GM12878 (cell line): ENCODE data around the gene TTC39C. TPM values are rescaled to one million over a fixed set of nuclear protein-coding genes. Genes with fewer than 3 reads are reported as not detected.

Experiments used
- ATAC-seq: fragments of 200-7000 bp; cut with Tn5 transposase; 3 replicates; pipeline ENCODE4 v1.9.1; 2020; ENCODE audit warnings: mild to moderate bottlenecking, moderate library complexity
- BruUV-seq: library from RNA; stranded (reverse); fragments of 400-500 nt; replicated peaks from 2 replicates; lab custom pipeline; 2021; lab: Mats Ljungman, UMichigan
- CTCF ChIA-PET: fragments of 300-600 bp; sonication (Branson Sonifier 250); formaldehyde crosslinking; extraction: SDS; loops from one replicate; lab custom pipeline; 2021; ENCODE audit warnings: inconsistent platforms; lab: Yijun Ruan, JAX
- POLR2A ChIA-PET: fragments of 350-600 bp; formaldehyde crosslinking; extraction: SDS; loops from one replicate; lab custom pipeline; 2021; ENCODE audit warnings: inconsistent platforms; lab: Charles Lee
- RAD21 ChIA-PET: fragments of 300-600 bp; sonication (Branson Sonifier 250); formaldehyde crosslinking; loops from one replicate; lab custom pipeline; 2023; ENCODE audit warnings: antibody characterized with exemption; ENCODE audit not compliant: unreplicated experiment; lab: Charles Lee
- SMC1A ChIA-PET: fragments of 300-600 bp; sonication (Branson Sonifier 250); formaldehyde crosslinking; loops from one replicate; lab custom pipeline; 2023; ENCODE audit not compliant: unreplicated experiment, uncharacterized antibody; lab: Charles Lee
- DNase-seq: peaks from one replicate; pipeline ENCODE4 v3.0.0-alpha.2; 2011; ENCODE audit warnings: low read depth, low spot score
- FAIRE-seq: peaks from 3 replicates; lab custom pipeline; 2011; peaks lifted over from hg19 to GRCh38; lab: Jason Lieb, UNC
- H2AFZ ChIP-seq: 2 replicates; pipeline ENCODE4 v1.6.0; 2011; ENCODE audit warnings: low read depth, low read length, control low read depth; ENCODE audit not compliant: control insufficient read depth
- H3K27ac ChIP-seq: 2 replicates; pipeline ENCODE4 v1.5.1; 2011; ENCODE audit warnings: control low read depth; ENCODE audit not compliant: control insufficient read depth, insufficient read depth
- H3K27me3 ChIP-seq, 2 experiments: replicated peaks in 1 of 2; 2 replicates each; pipeline versions ENCODE4 v1.6.0 to v1.6.1; 2011; ENCODE audit warnings: low read length in 1 of 2; ENCODE audit not compliant: control insufficient read depth in 2 of 2, insufficient read depth in 2 of 2
- H3K36me3 ChIP-seq, 2 experiments: 2 replicates each; pipeline ENCODE4 v1.5.1; 2011; ENCODE audit warnings: low read length in 1 of 2; ENCODE audit not compliant: control insufficient read depth in 2 of 2, insufficient read depth in 2 of 2
- H3K4me1 ChIP-seq: 2 replicates; pipeline ENCODE4 v1.6.1; 2011; ENCODE audit warnings: mild to moderate bottlenecking, low read length, moderate library complexity, mixed read lengths; ENCODE audit not compliant: control insufficient read depth, insufficient read depth
- H3K4me2 ChIP-seq: 2 replicates; pipeline ENCODE4 v1.6.0; 2011; ENCODE audit warnings: control low read depth; ENCODE audit not compliant: control insufficient read depth, insufficient read depth
- H3K4me3 ChIP-seq: fragments of 200-600 bp; sonication (generic); 2 replicates; pipeline ENCODE4 v1.5.1; 2016
- H3K79me2 ChIP-seq: 2 replicates; pipeline ENCODE4 v1.6.0; 2011; ENCODE audit warnings: low read length; ENCODE audit not compliant: control insufficient read depth, insufficient read depth
- H3K9ac ChIP-seq: 2 replicates; pipeline ENCODE4 v1.8.0; 2011; ENCODE audit warnings: low read length, control low read depth, mixed read lengths; ENCODE audit not compliant: control insufficient read depth, insufficient read depth
- H3K9me3 ChIP-seq: replicated peaks from 3 replicates; pipeline ENCODE4 v1.5.1; 2011; ENCODE audit warnings: mild to moderate bottlenecking, low read length; ENCODE audit not compliant: control insufficient read depth, insufficient read depth
- H4K20me1 ChIP-seq: 2 replicates; pipeline ENCODE4 v1.6.0; 2011; ENCODE audit not compliant: control insufficient read depth, insufficient read depth
- MXI1 ChIP-seq: fragments of 150-350 bp; IDR thresholded peaks from 2 replicates; pipeline ENCODE4 v1.6.1; 2011; ENCODE audit warnings: low read depth, mild to moderate bottlenecking, inconsistent platforms, low read length, improper control_type of control experiment
- POLR2AphosphoS5 ChIP-seq: IDR thresholded peaks from 2 replicates; pipeline ENCODE4 v1.6.1; 2011; ENCODE audit warnings: mild to moderate bottlenecking, low read length, inconsistent platforms
- RUNX3 ChIP-seq: IDR thresholded peaks from 2 replicates; pipeline ENCODE4 v1.6.1; 2012; ENCODE audit warnings: low read length, inconsistent platforms
- SMARCA5 ChIP-seq: fragments of 450-650 bp; IDR thresholded peaks from 2 replicates; pipeline ENCODE4 v1.6.1; 2017; ENCODE audit warnings: mild to moderate bottlenecking
- SUPT20H ChIP-seq: IDR thresholded peaks from 2 replicates; pipeline ENCODE4 v1.6.1; 2011; ENCODE audit warnings: low read depth, mild to moderate bottlenecking, low read length, moderate library complexity, borderline replicate concordance; ENCODE audit not compliant: control insufficient read depth
- TARDBP ChIP-seq: IDR thresholded peaks from 2 replicates; pipeline ENCODE4 v1.6.1; 2016; ENCODE audit warnings: borderline replicate concordance
- WRNIP1 ChIP-seq: IDR thresholded peaks from 2 replicates; pipeline ENCODE4 v1.6.1; 2011; ENCODE audit warnings: low read depth, low read length, improper control_type of control experiment, borderline replicate concordance
- ZNF24 ChIP-seq: fragments of 450-650 bp; IDR thresholded peaks from 2 replicates; pipeline ENCODE4 v1.6.1; 2017; ENCODE audit warnings: antibody characterized with exemption, mild to moderate bottlenecking
- WGBS: methylation state at CpG from one replicate; pipeline ENCODE4 v1.1.6; 2016; ENCODE audit warnings: low lambda C conversion rate; ENCODE audit not compliant: insufficient replicate concordance, insufficient coverage; ENCODE audit errors: missing lambda C conversion rate; 5-methylcytosine and 5-hydroxymethylcytosine counted together
- in situ Hi-C: fragments of 300-500 bp; cut with MboI; formaldehyde crosslinking; loops from 9 replicates; pipeline ENCODE4 v1.14.3; 2018; ENCODE audit warnings: mixed read lengths
- intact Hi-C: fragments of 100-400 bp; cut with micrococcal nuclease; formaldehyde crosslinking; loops from one replicate; pipeline ENCODE4 v1.14.2; 2022; ENCODE audit not compliant: unreplicated experiment
- polyA plus RNA-seq, 11 experiments: library from polyadenylated mRNA; depleted of rRNA in 4 of 11; unstranded in 6 of 11; stranded (reverse) in 5 of 11; fragments of >200 nt; fragmentation: Nextera tagmentation in 4 of 11; fragmentation: Illumina TruSeq in 1 of 11; extraction: Ambion mirVana in 4 of 11; extraction: Trizol in 1 of 11; gene quantifications; 1 replicate in 1 of 11; 2 replicates in 10 of 11; pipeline versions ENCODE4 v1.2.1 to v1.2.3, GENCODE V29; 2011 to 2016; ENCODE audit warnings: inconsistent platforms in 2 of 11, missing spikeins in 2 of 11, low read depth in 1 of 11
- total RNA-seq, 4 experiments: library from RNA; depleted of rRNA in 3 of 4; stranded (reverse); fragments of >200 nt in 3 of 4; fragmentation: Illumina TruSeq in 1 of 4; extraction: Trizol in 1 of 4; gene quantifications; 2 replicates each; pipeline versions ENCODE4 v1.2.1 to v1.2.3, GENCODE V29; 2013 to 2021
- TF ChIP-seq, protein P1 (sequence below): fragments of 450-650 bp; IDR thresholded peaks from 2 replicates; pipeline ENCODE4 v1.6.1; 2017; ENCODE audit warnings: low read depth, mild to moderate bottlenecking, moderate library complexity
- TF ChIP-seq, protein P2 (sequence below): fragments of 150-350 bp; IDR thresholded peaks from 2 replicates; pipeline ENCODE4 v1.6.1; 2014; ENCODE audit warnings: mild to moderate bottlenecking, low read depth, low read length

The TTC39C gene
- total and polyA plus RNA-seq, 10 of the 15 experiments (the other 5 are each of a cell fraction or from before 2014, with no cell fraction given) = 21.1 to 91.0 (median 64.8) TPM

DNA sequence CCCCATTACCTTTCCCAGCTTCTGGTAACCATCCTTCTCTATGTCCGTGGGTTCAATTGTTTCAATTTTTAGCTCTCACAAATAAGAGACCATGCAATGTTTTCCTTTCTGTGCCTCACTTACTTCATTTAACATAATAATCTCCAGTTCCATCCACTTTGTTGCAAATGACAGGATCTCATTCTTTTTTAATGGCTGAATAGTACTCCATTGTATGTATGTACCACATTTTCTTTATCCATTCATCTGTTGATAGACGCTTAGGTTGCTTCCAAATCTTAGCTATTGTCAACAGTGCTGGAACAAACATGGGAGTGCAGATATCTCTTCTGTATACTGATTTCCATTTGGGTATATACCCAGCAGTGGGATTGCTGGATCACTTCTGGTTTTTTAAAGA lies 126.1 kb downstream of the TTC39C start:
- H3K27ac ChIP-seq = no peak overlapping the region
- BruUV-seq = no TSS peak
- H3K27me3 ChIP-seq = peaks cover 0 to 3% of the 10 kb centered on the region in 2 experiments; a peak in 1 of 4 replicates
- intact Hi-C loops = no loop called here
- no peak for TF ChIP-seq SMARCA5
- TF ChIP-seq SUPT20H = no peak
- no peak for TF ChIP-seq MXI1
- no peak for TF ChIP-seq RUNX3
- TF ChIP-seq WRNIP1 = no peak
- TF ChIP-seq TARDBP = no peak
- TF ChIP-seq, protein P1, sequence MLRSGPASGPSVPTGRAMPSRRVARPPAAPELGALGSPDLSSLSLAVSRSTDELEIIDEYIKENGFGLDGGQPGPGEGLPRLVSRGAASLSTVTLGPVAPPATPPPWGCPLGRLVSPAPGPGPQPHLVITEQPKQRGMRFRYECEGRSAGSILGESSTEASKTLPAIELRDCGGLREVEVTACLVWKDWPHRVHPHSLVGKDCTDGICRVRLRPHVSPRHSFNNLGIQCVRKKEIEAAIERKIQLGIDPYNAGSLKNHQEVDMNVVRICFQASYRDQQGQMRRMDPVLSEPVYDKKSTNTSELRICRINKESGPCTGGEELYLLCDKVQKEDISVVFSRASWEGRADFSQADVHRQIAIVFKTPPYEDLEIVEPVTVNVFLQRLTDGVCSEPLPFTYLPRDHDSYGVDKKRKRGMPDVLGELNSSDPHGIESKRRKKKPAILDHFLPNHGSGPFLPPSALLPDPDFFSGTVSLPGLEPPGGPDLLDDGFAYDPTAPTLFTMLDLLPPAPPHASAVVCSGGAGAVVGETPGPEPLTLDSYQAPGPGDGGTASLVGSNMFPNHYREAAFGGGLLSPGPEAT = no peak
- TF ChIP-seq, protein P2, sequence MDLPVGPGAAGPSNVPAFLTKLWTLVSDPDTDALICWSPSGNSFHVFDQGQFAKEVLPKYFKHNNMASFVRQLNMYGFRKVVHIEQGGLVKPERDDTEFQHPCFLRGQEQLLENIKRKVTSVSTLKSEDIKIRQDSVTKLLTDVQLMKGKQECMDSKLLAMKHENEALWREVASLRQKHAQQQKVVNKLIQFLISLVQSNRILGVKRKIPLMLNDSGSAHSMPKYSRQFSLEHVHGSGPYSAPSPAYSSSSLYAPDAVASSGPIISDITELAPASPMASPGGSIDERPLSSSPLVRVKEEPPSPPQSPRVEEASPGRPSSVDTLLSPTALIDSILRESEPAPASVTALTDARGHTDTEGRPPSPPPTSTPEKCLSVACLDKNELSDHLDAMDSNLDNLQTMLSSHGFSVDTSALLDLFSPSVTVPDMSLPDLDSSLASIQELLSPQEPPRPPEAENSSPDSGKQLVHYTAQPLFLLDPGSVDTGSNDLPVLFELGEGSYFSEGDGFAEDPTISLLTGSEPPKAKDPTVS = no peak
- TF ChIP-seq POLR2AphosphoS5 = no peak
- TF ChIP-seq ZNF24 = no peak
- no peaks in the 10 kb centered on the region for H4K20me1 ChIP-seq
- ATAC-seq (no peak), DNase-seq (no peak), FAIRE-seq (no peak)
- H3K36me3 ChIP-seq = no peaks in the 10 kb centered on the region
- H2AFZ ChIP-seq = no peak overlapping the region
- ChIA-PET SMC1A (no interaction called here), RAD21 (interaction anchor here (0.6 to 1.2 kb wide), 2 partner anchors 47 to 49 kb away, joined by 3 read pairs; no protein-coding TSS in a partner anchor), POLR2A (no interaction called here), CTCF (interaction anchor here (1.5 kb wide), 1 partner anchor 36 kb away, joined by 3 read pairs; no protein-coding TSS in a partner anchor)
- H3K79me2 ChIP-seq = no peaks in the 10 kb centered on the region
- no peak overlapping the region for H3K9ac ChIP-seq
- H3K9me3 ChIP-seq = no peaks in the 10 kb centered on the region
- in situ Hi-C loops = no loop called here
- 98% methylated on average over 2 of the region's 2 CpGs for WGBS
- no peak overlapping the region for H3K4me2 ChIP-seq
- H3K4me3 ChIP-seq = no peak overlapping the region
- H3K4me1 ChIP-seq = peaks cover 9% of the 10 kb centered on the region
